IMR-90 (cell line): ENCODE measurements around the gene OARD1. TPM values are rescaled to one million over a fixed set of nuclear protein-coding genes. Genes with fewer than 3 reads are reported as not detected.

Source experiments
- ATAC-seq: fragments of 200-7000 bp; cut with Tn5 transposase; 2 replicates; pipeline ENCODE4 v1.9.1; 2020; ENCODE audit warnings: low read depth, mild to moderate bottlenecking, moderate library complexity
- BruUV-seq: library from RNA; stranded (reverse); fragments of 400-500 nt; replicated peaks from 2 replicates; lab custom pipeline; 2021; lab: Mats Ljungman, UMichigan
- CTCF ChIA-PET: fragments of 300-600 bp; formaldehyde crosslinking; extraction: SDS; loops from one replicate; lab custom pipeline; 2021; ENCODE audit warnings: antibody characterized with exemption; lab: Yijun Ruan, JAX
- POLR2A ChIA-PET: fragments of 300-600 bp; sonication (Branson Sonifier 250); formaldehyde crosslinking; loops from one replicate; lab custom pipeline; 2022; ENCODE audit warnings: antibody characterized with exemption; ENCODE audit not compliant: unreplicated experiment; lab: Charles Lee
- DNase-seq: peaks from one replicate; pipeline ENCODE4 v3.0.0; 2013
- H2AFZ ChIP-seq: replicated peaks from 2 replicates; pipeline ENCODE3; 2013; ENCODE audit warnings: low read length, mild to moderate bottlenecking; ENCODE audit not compliant: poor library complexity
- H2AK5ac ChIP-seq: 2 replicates; pipeline ENCODE4 v1.6.1; 2013; ENCODE audit warnings: low read depth, low read length, inconsistent platforms
- H2AK9ac ChIP-seq: replicated peaks from 2 replicates; pipeline ENCODE3; 2013; ENCODE audit warnings: mild to moderate bottlenecking, low read depth, low read length, moderate library complexity; ENCODE audit not compliant: poor library complexity
- H2BK120ac ChIP-seq: 2 replicates; pipeline ENCODE4 v1.6.1; 2013; ENCODE audit warnings: low read depth, low read length, inconsistent platforms
- H2BK15ac ChIP-seq: 3 replicates; pipeline ENCODE4 v1.6.1; 2013; ENCODE audit warnings: low read depth, low read length, inconsistent platforms
- H2BK20ac ChIP-seq: 2 replicates; pipeline ENCODE4 v1.6.1; 2013; ENCODE audit warnings: low read depth, mild to moderate bottlenecking, inconsistent platforms, low read length, moderate library complexity
- H2BK5ac ChIP-seq: 2 replicates; pipeline ENCODE4 v1.6.1; 2013; ENCODE audit warnings: mild to moderate bottlenecking, low read depth, low read length, inconsistent platforms; ENCODE audit not compliant: poor library complexity, severe bottlenecking
- H3K14ac ChIP-seq: replicated peaks from 2 replicates; pipeline ENCODE4 v1.6.1; 2013; ENCODE audit warnings: low read depth, low read length, inconsistent platforms
- H3K18ac ChIP-seq: 2 replicates; pipeline ENCODE4 v1.6.1; 2013; ENCODE audit warnings: low read depth, low read length, control low read depth
- H3K23ac ChIP-seq: 2 replicates; pipeline ENCODE4 v1.6.1; 2013; ENCODE audit warnings: low read depth, low read length, inconsistent platforms
- H3K27ac ChIP-seq: 2 replicates; pipeline ENCODE4 v1.5.1; 2013; ENCODE audit warnings: mild to moderate bottlenecking, control low read depth, low read length; ENCODE audit not compliant: insufficient read depth
- H3K27me3 ChIP-seq: 2 replicates; pipeline ENCODE4 v1.6.1; 2013; ENCODE audit warnings: low read length; ENCODE audit not compliant: control insufficient read depth, insufficient read depth
- H3K36me3 ChIP-seq: 2 replicates; pipeline ENCODE4 v1.6.1; 2013; ENCODE audit warnings: low read length, mixed read lengths; ENCODE audit not compliant: control insufficient read depth, insufficient read depth
- H3K4ac ChIP-seq: 2 replicates; pipeline ENCODE4 v1.6.1; 2013; ENCODE audit warnings: low read depth, low read length, inconsistent platforms
- H3K4me1 ChIP-seq: 2 replicates; pipeline ENCODE4 v1.6.1; 2013; ENCODE audit warnings: low read length, mixed read lengths; ENCODE audit not compliant: control insufficient read depth, insufficient read depth
- H3K4me2 ChIP-seq: 2 replicates; pipeline ENCODE4 v1.6.1; 2013; ENCODE audit warnings: low read depth, mild to moderate bottlenecking, control low read depth, low read length, moderate library complexity
- H3K4me3 ChIP-seq: 2 replicates; pipeline ENCODE4 v1.5.1; 2013; ENCODE audit warnings: low read depth, mild to moderate bottlenecking, control low read depth, low read length, moderate library complexity; ENCODE audit not compliant: insufficient read depth
- H3K56ac ChIP-seq: 2 replicates; pipeline ENCODE4 v1.6.1; 2013; ENCODE audit warnings: low read length, inconsistent platforms; ENCODE audit not compliant: insufficient read depth; ENCODE audit errors: extremely low read depth
- H3K79me1 ChIP-seq, 2 experiments: 2 replicates each; pipeline ENCODE4 v1.6.1; 2013; ENCODE audit warnings: low read length in 2 of 2, inconsistent platforms in 1 of 2, low read depth in 1 of 2
- H3K9ac ChIP-seq: 2 replicates; pipeline ENCODE4 v1.6.1; 2013; ENCODE audit warnings: low read depth, low read length, control low read depth
- H3K9me1 ChIP-seq: 2 replicates; pipeline ENCODE4 v1.6.1; 2013; ENCODE audit warnings: low read length, inconsistent platforms; ENCODE audit not compliant: insufficient read depth
- H3K9me3 ChIP-seq: 2 replicates; pipeline ENCODE4 v1.6.1; 2013; ENCODE audit warnings: low read length; ENCODE audit not compliant: control insufficient read depth, insufficient read depth
- H4K20me1 ChIP-seq: 2 replicates; pipeline ENCODE4 v1.6.1; 2013; ENCODE audit warnings: low read length, inconsistent platforms; ENCODE audit not compliant: insufficient read depth
- H4K5ac ChIP-seq: 2 replicates; pipeline ENCODE4 v1.6.1; 2013; ENCODE audit warnings: mild to moderate bottlenecking, low read depth, low read length, control low read depth
- H4K8ac ChIP-seq, 2 experiments: 2 replicates each; pipeline ENCODE4 v1.6.1; 2013; ENCODE audit warnings: low read depth in 2 of 2, low read length in 2 of 2, control low read depth in 1 of 2, inconsistent platforms in 1 of 2
- H4K91ac ChIP-seq: 2 replicates; pipeline ENCODE4 v1.6.1; 2013; ENCODE audit warnings: low read depth, low read length, inconsistent platforms; ENCODE audit not compliant: insufficient read depth
- BHLHE40 ChIP-seq: fragments of 150-350 bp; IDR thresholded peaks from 2 replicates; pipeline ENCODE4 v1.6.1; 2016; ENCODE audit warnings: mild to moderate bottlenecking, low read depth, low read length
- CEBPB ChIP-seq: IDR thresholded peaks from 2 replicates; pipeline ENCODE4 v1.6.1; 2012; ENCODE audit warnings: low read depth, low read length, improper control_type of control experiment
- CHD1 ChIP-seq: IDR thresholded peaks from 2 replicates; pipeline ENCODE4 v1.6.1; 2012; ENCODE audit warnings: low read depth, low read length, improper control_type of control experiment
- FOS ChIP-seq: fragments of 150-350 bp; IDR thresholded peaks from 2 replicates; pipeline ENCODE4 v1.6.1; 2016; ENCODE audit warnings: low read depth, low read length
- MAFK ChIP-seq: IDR thresholded peaks from 2 replicates; pipeline ENCODE4 v1.6.1; 2012; ENCODE audit warnings: low read depth, low read length, improper control_type of control experiment
- MAZ ChIP-seq: IDR thresholded peaks from 2 replicates; pipeline ENCODE4 v1.6.1; 2012; ENCODE audit warnings: low read depth, mild to moderate bottlenecking, low read length, improper control_type of control experiment, moderate library complexity, borderline replicate concordance
- MXI1 ChIP-seq: IDR thresholded peaks from 2 replicates; pipeline ENCODE4 v1.6.1; 2012; ENCODE audit warnings: low read depth, mild to moderate bottlenecking, low read length, moderate library complexity, borderline replicate concordance
- POLR2A ChIP-seq: IDR thresholded peaks from 2 replicates; pipeline ENCODE4 v1.6.1; 2012; ENCODE audit warnings: mild to moderate bottlenecking, low read depth, low read length
- RAD21 ChIP-seq: IDR thresholded peaks from 2 replicates; pipeline ENCODE4 v1.6.1; 2012; ENCODE audit warnings: low read length, improper control_type of control experiment
- USF2 ChIP-seq: fragments of 150-350 bp; IDR thresholded peaks from 2 replicates; pipeline ENCODE4 v1.6.1; 2017; ENCODE audit warnings: mild to moderate bottlenecking, antibody characterized with exemption, low read length, low read depth
- WGBS, 2 experiments: methylation state at CpG; one replicate each; pipeline versions ENCODE4 v1.1.5 to v1.1.7; 2013; ENCODE audit warnings: missing lambda C conversion rate in 2 of 2; ENCODE audit not compliant: insufficient read length in 1 of 2; ENCODE audit errors: extremely low coverage in 2 of 2; 5-methylcytosine and 5-hydroxymethylcytosine counted together
- dilution Hi-C: fragments of 300-500 bp; cut with HindIII; formaldehyde crosslinking; loops from one replicate; pipeline ENCODE4 v1.14.3; 2018; ENCODE audit warnings: low sequenced_read_pairs; ENCODE audit not compliant: unreplicated experiment
- in situ Hi-C: fragments of 300-500 bp; cut with MboI; formaldehyde crosslinking; loops from 3 replicates; pipeline ENCODE4 v1.14.3; 2019; ENCODE audit warnings: low sequenced_read_pairs, inconsistent platforms, mixed read lengths
- intact Hi-C: fragments of 100-400 bp; cut with micrococcal nuclease; formaldehyde crosslinking; loops from 2 replicates; pipeline ENCODE4 v1.10.0; 2022
- polyA plus RNA-seq, 3 experiments: library from polyadenylated mRNA; depleted of rRNA; stranded (reverse); fragments of >200 nt; gene quantifications; 2 replicates each; pipeline ENCODE4 v1.2.3, GENCODE V29; 2012; ENCODE audit warnings: low replicate concordance in 1 of 3
- total RNA-seq: library from RNA; depleted of rRNA; stranded (reverse); fragments of >200 nt; gene quantifications from 2 replicates; pipeline ENCODE4 v1.2.3, GENCODE V29; 2012
- TF ChIP-seq, protein P1 (sequence below): conservative IDR thresholded peaks from 2 replicates; pipeline ENCODE4 v1.5.1; 2012; ENCODE audit warnings: mild to moderate bottlenecking, low read depth, low read length, improper control_type of control experiment

OARD1 gene
- total and polyA plus RNA-seq, 2 of the 4 experiments (the other 2 are of a cell fraction) = 2.3 to 5.5 TPM

DNA sequence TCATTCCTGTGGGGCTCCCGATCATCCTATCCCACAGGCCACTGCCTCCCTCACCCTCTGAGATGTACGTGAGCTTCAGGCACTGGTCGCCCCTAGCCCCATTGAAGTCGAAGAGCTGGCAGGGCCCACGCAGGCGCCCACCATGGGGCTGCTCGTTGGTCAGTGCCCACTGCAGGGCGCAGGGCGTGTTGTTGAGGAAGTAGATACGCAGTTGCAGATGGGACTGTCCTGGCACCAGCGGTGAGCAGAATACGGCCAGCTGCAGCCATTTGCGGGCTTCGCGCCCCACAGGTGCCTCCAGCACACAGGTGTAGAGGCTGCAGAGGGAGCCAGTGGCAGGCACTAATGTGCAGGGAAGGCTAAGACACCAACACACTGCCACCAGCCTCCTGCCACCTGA is 39.3 kb downstream of the OARD1 start:
- in situ Hi-C loops = loop anchor here (25.0 kb wide), 2 partner anchors 1046 to 1671 kb away; no protein-coding TSS in a partner anchor

More for the DNA sequence above, 39.3 kb downstream of the OARD1 start:
- Histone ChIP-seq H3K4me2 (no peak overlapping the region), H3K27ac (no peak overlapping the region), H3K23ac (no peak overlapping the region), H2BK120ac (no peak overlapping the region), H2AFZ (no peak overlapping the region), H3K79me1 (no peaks in the 10 kb centered on the region), H3K4me1 (peaks cover 3% of the 10 kb centered on the region; the same call in 1 of the 2 replicates), H2AK9ac (no peak overlapping the region), H2AK5ac (no peak overlapping the region), H3K18ac (no peak overlapping the region), H2BK20ac (no peak overlapping the region), H4K5ac (no peak overlapping the region), H3K4me3 (no peak overlapping the region), H3K56ac (no peak overlapping the region), H2BK5ac (no peak overlapping the region), H4K8ac (no peak overlapping the region), H4K20me1 (no peaks in the 10 kb centered on the region), H3K9me1 (no peaks in the 10 kb centered on the region), H3K27me3 (peaks cover 21% of the 10 kb centered on the region), H3K9ac (no peak overlapping the region), H3K9me3 (no peaks in the 10 kb centered on the region), H2BK15ac (no peak overlapping the region), H3K36me3 (no peaks in the 10 kb centered on the region), H3K4ac (no peak overlapping the region), H4K91ac (no peak overlapping the region), H3K14ac (no peak overlapping the region)
- dilution Hi-C loops (no loop called here), intact Hi-C loops (no loop called here)
- no TSS peak for BruUV-seq
- TF ChIP-seq USF2 (no peak), RAD21 (no peak), BHLHE40 (no peak), MAFK (no peak), POLR2A (no peak), MAZ (no peak), CHD1 (no peak), CEBPB (no peak), MXI1 (no peak), FOS (no peak)
- TF ChIP-seq, protein P1, sequence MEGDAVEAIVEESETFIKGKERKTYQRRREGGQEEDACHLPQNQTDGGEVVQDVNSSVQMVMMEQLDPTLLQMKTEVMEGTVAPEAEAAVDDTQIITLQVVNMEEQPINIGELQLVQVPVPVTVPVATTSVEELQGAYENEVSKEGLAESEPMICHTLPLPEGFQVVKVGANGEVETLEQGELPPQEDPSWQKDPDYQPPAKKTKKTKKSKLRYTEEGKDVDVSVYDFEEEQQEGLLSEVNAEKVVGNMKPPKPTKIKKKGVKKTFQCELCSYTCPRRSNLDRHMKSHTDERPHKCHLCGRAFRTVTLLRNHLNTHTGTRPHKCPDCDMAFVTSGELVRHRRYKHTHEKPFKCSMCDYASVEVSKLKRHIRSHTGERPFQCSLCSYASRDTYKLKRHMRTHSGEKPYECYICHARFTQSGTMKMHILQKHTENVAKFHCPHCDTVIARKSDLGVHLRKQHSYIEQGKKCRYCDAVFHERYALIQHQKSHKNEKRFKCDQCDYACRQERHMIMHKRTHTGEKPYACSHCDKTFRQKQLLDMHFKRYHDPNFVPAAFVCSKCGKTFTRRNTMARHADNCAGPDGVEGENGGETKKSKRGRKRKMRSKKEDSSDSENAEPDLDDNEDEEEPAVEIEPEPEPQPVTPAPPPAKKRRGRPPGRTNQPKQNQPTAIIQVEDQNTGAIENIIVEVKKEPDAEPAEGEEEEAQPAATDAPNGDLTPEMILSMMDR = no peak
- ChIA-PET CTCF (no interaction called here), POLR2A (no interaction called here)
- WGBS, 2 experiments = no CpG with 5 or more reads among the region's 15 CpGs
- ATAC-seq (no peak), DNase-seq (no peak)
